ENCODE results near the gene AHDC1. TPM values are rescaled to one million over a fixed set of nuclear protein-coding genes. Genes with fewer than 3 reads are reported as not detected.

Gene AHDC1
- total RNA-seq, 1 experiment from 2014 or later: 49.0 TPM

GRCh38 chr1:27523337-27524020, 80.5 kb downstream of the AHDC1 start:
- CTCF ChIA-PET: interaction anchor here (0.6 to 3.2 kb wide), 30 partner anchors 9 to 222 kb away, joined by 3 to 41 read pairs (median 5); partner anchors contain the start of genes AHDC1 and WASF2
- peak overlapping the region; percentile 81; the same call in 1 of the 2 replicates for H3K27ac Mint-ChIP-seq
- no peak for DNase-seq (ENCODE audit: low spot score)

GRCh38 chr1:27522432-27523336, 81.3 kb downstream of the AHDC1 start:
- peak overlapping the region; percentile 17; the same call in 1 of the 2 replicates for H3K27ac Mint-ChIP-seq
- POLR2A ChIA-PET: interaction anchor here (0.7 to 1.2 kb wide), 3 partner anchors 33 to 52 kb away, joined by 3 to 5 read pairs (median 3); no protein-coding TSS in a partner anchor
- ATAC-seq: peak; percentile 12
- no peak for TF ChIP-seq ZNF532 (CRISPR knock-in tag; IDR thresholded peaks at IDR 0.05; ENCODE audit: borderline replicate concordance)
- no peak for TF ChIP-seq CREM (CRISPR knock-in tag; IDR thresholded peaks at IDR 0.05)
- no peak for TF ChIP-seq FOXJ3 (CRISPR knock-in tag; IDR thresholded peaks at IDR 0.05; ENCODE audit: borderline replicate concordance)
- no peak for TF ChIP-seq IRF2 (CRISPR knock-in tag; IDR thresholded peaks at IDR 0.05; ENCODE audit: borderline replicate concordance, low read depth)
- TF ChIP-seq OVOL2 (CRISPR knock-in tag; IDR thresholded peaks at IDR 0.05; ENCODE audit: borderline replicate concordance): no peak
- TF ChIP-seq ZNF512 (CRISPR knock-in tag; IDR thresholded peaks at IDR 0.05; ENCODE audit: borderline replicate concordance): no peak
- TF ChIP-seq JAZF1 (CRISPR knock-in tag; IDR thresholded peaks at IDR 0.05): no peak
- no peak for TF ChIP-seq MLX (CRISPR knock-in tag; IDR thresholded peaks at IDR 0.05)
- TF ChIP-seq STAT6 (CRISPR knock-in tag; conservative IDR thresholded peaks at IDR 0.05; ENCODE audit: low read depth): no peak
- no peak for TF ChIP-seq TCF7 (CRISPR knock-in tag; IDR thresholded peaks at IDR 0.05; ENCODE audit: low read depth)

More at GRCh38 chr1:27523337-27524020, 80.5 kb downstream of the AHDC1 start:
- POLR2A ChIA-PET: interaction anchor here (0.7 to 1.2 kb wide), 3 partner anchors 32 to 52 kb away, joined by 3 to 5 read pairs (median 3); no protein-coding TSS in a partner anchor
- Mint-ChIP-seq H3K36me3 (no peaks in the 10 kb centered on the region), H3K27me3 (ENCODE audit: low read depth) (no peaks in the 10 kb centered on the region), H3K4me3 (no peak overlapping the region), H3K4me1 (peaks cover 71% of the 10 kb centered on the region), H3K9me3 (no peaks in the 10 kb centered on the region)
- TF ChIP-seq ATF2 (CRISPR knock-in tag; IDR thresholded peaks at IDR 0.05; ENCODE audit: borderline replicate concordance, low read depth) (no peak), GRHL2 (CRISPR knock-in tag; IDR thresholded peaks at IDR 0.05; ENCODE audit: insufficient replicate concordance, severe bottlenecking) (no peak), TEAD1 (CRISPR knock-in tag; IDR thresholded peaks at IDR 0.05) (no peak), ZNF263 (CRISPR knock-in tag; IDR thresholded peaks at IDR 0.05; ENCODE audit: low read depth) (no peak), TP53 (CRISPR knock-in tag; IDR thresholded peaks at IDR 0.05) (no peak), E2F1 (CRISPR knock-in tag; IDR thresholded peaks at IDR 0.05) (no peak)
- ATAC-seq: no peak

More at GRCh38 chr1:27522432-27523336, 81.3 kb downstream of the AHDC1 start:
- Mint-ChIP-seq H3K9me3 (no peaks in the 10 kb centered on the region), H3K4me3 (no peak overlapping the region), H3K36me3 (no peaks in the 10 kb centered on the region), H3K4me1 (peaks cover 74% of the 10 kb centered on the region), H3K27me3 (ENCODE audit: low read depth) (no peaks in the 10 kb centered on the region)
- CTCF ChIA-PET: interaction anchor here (0.5 to 3.0 kb wide), 27 partner anchors 8 to 898 kb away, joined by 3 to 41 read pairs (median 5); partner anchors contain the start of genes AHDC1 and WASF2
- peak; percentile 58 for DNase-seq (ENCODE audit: low spot score)

Data from WTC11 (cell line).